HepG2 (cell line): ENCODE data around the gene RDH16. TPM values are rescaled to one million over a fixed set of nuclear protein-coding genes. Genes with fewer than 3 reads are reported as not detected.
"Not testable (repeated sequence)": the region's sequence is repeated elsewhere in the genome, so short reads cannot be mapped to it uniquely, and the experiment has no call there.

ENCODE experiments used
- ATAC-seq: fragments of 200-7000 bp; cut with Tn5 transposase; 3 replicates; pipeline ENCODE4 v1.9.1; 2020; ENCODE audit warnings: mild to moderate bottlenecking, moderate library complexity
- BruUV-seq: library from RNA; stranded (reverse); fragments of 400-500 nt; replicated peaks from 2 replicates; lab custom pipeline; 2021; lab: Mats Ljungman, UMichigan
- CTCF ChIA-PET: fragments of 300-600 bp; formaldehyde crosslinking; extraction: SDS; loops from one replicate; lab custom pipeline; 2021; ENCODE audit warnings: low total read pairs, inconsistent platforms, low intra/inter-chr PET ratio; lab: Yijun Ruan, JAX
- POLR2A ChIA-PET: fragments of 350-600 bp; sonication (Branson Sonifier 250); formaldehyde crosslinking; loops from one replicate; lab custom pipeline; 2020; ENCODE audit warnings: antibody characterized with exemption, inconsistent platforms; lab: Yijun Ruan, JAX
- DNase-seq: peaks from one replicate; pipeline ENCODE4 v3.0.0-alpha.2; 2015; ENCODE audit warnings: low spot score
- FAIRE-seq: peaks from 3 replicates; lab custom pipeline; 2011; peaks lifted over from hg19 to GRCh38; lab: Jason Lieb, UNC
- H2AFZ ChIP-seq: one replicate; pipeline ENCODE4 v1.6.1; 2011; ENCODE audit warnings: low read length, inconsistent platforms
- H3K27ac ChIP-seq: fragments of 300-600 bp; 3 replicates; pipeline ENCODE4 v1.8.0; 2011; ENCODE audit warnings: mixed run types, mild to moderate bottlenecking, mixed read lengths, low read length, inconsistent platforms; ENCODE audit not compliant: insufficient read depth; ENCODE audit errors: extremely low read length
- H3K27me3 ChIP-seq, 2 experiments: fragments of 200-600 bp in 1 of 2; 2 replicates in 1 of 2; 3 replicates in 1 of 2; pipeline versions ENCODE4 v1.6.0 to v1.8.0; 2011; ENCODE audit warnings: low read length in 2 of 2, mild to moderate bottlenecking in 2 of 2, moderate library complexity in 2 of 2, inconsistent platforms in 1 of 2; ENCODE audit not compliant: insufficient read depth in 2 of 2, control insufficient read depth in 1 of 2
- H3K36me3 ChIP-seq, 2 experiments: fragments of 200-600 bp in 1 of 2; replicated peaks in 1 of 2; 2 replicates in 1 of 2; 3 replicates in 1 of 2; pipeline versions ENCODE4 v1.5.1 to v1.8.0; 2011; ENCODE audit warnings: low read length in 2 of 2, inconsistent platforms in 1 of 2; ENCODE audit not compliant: insufficient read depth in 2 of 2, control insufficient read depth in 1 of 2
- H3K4me1 ChIP-seq: 2 replicates; pipeline ENCODE4 v1.5.1; 2012; ENCODE audit warnings: low read length, inconsistent platforms; ENCODE audit not compliant: insufficient read depth
- H3K4me2 ChIP-seq: 2 replicates; pipeline ENCODE4 v1.6.0; 2011; ENCODE audit warnings: low read depth, low read length, inconsistent platforms
- H3K4me3 ChIP-seq, 3 experiments: fragments of 200-600 bp in 1 of 3; sonication (generic), shearing (Covaris generic) in 1 of 3; replicated peaks in 1 of 3; 2 replicates each; pipeline ENCODE4 v1.5.1; 2011 to 2016; ENCODE audit warnings: low read length in 3 of 3, inconsistent platforms in 2 of 3, low read depth in 2 of 3, mild to moderate bottlenecking in 2 of 3, control low read depth in 1 of 3, mixed read lengths in 1 of 3; ENCODE audit not compliant: insufficient read depth in 1 of 3
- H3K79me2 ChIP-seq: one replicate; pipeline ENCODE4 v1.6.1; 2011; ENCODE audit warnings: low read length, inconsistent platforms; ENCODE audit not compliant: insufficient read depth
- H3K9ac ChIP-seq: 2 replicates; pipeline ENCODE4 v1.6.0; 2011; ENCODE audit warnings: mild to moderate bottlenecking, low read depth, low read length, inconsistent platforms; ENCODE audit not compliant: insufficient read depth
- H3K9me3 ChIP-seq: 2 replicates; pipeline ENCODE4 v1.5.1; 2012; ENCODE audit warnings: mild to moderate bottlenecking, low read length
- H4K20me1 ChIP-seq: 2 replicates; pipeline ENCODE4 v1.6.0; 2011; ENCODE audit warnings: inconsistent platforms, mild to moderate bottlenecking, low read length, moderate library complexity; ENCODE audit not compliant: insufficient read depth
- ARID5B ChIP-seq: IDR thresholded peaks from 2 replicates; pipeline ENCODE4 v1.4.0; 2020; ENCODE audit warnings: mild to moderate bottlenecking, missing genetic modification reagents
- GATAD2A ChIP-seq: IDR thresholded peaks from 2 replicates; pipeline ENCODE4 v1.6.1; 2016
- NFATC3 ChIP-seq: sonication (generic); formaldehyde crosslinking; IDR thresholded peaks from 2 replicates; pipeline ENCODE4 v1.5.1; 2020; ENCODE audit warnings: mild to moderate bottlenecking, missing genetic modification reagents
- ZSCAN25 ChIP-seq: sonication (generic); formaldehyde crosslinking; IDR thresholded peaks from 2 replicates; pipeline ENCODE4 v1.8.0; 2022; ENCODE audit warnings: mild to moderate bottlenecking, missing genetic modification reagents
- WGBS: methylation state at CpG from one replicate; pipeline ENCODE4 v1.1.6; 2017; ENCODE audit warnings: low lambda C conversion rate; 5-methylcytosine and 5-hydroxymethylcytosine counted together
- in situ Hi-C: cut with HindIII; loops from 2 replicates; pipeline ENCODE4 v1.10.0; 2017; ENCODE audit warnings: low pct_unique_long_range_greater_than_20kb; ENCODE audit not compliant: extremely low pct_ligation_motif_present
- intact Hi-C: fragments of 100-400 bp; cut with micrococcal nuclease; formaldehyde crosslinking; loops from one replicate; pipeline ENCODE4 v1.10.0; 2022; ENCODE audit not compliant: unreplicated experiment
- polyA plus RNA-seq, 8 experiments: library from polyadenylated mRNA; depleted of rRNA in 3 of 8; stranded (reverse) in 7 of 8; unstranded in 1 of 8; fragments of >200 nt; fragmentation: Illumina TruSeq in 4 of 8; extraction: Trizol in 4 of 8; gene quantifications; 2 replicates each; pipeline versions ENCODE4 v1.2.1 to v1.2.3, GENCODE V29; 2011 to 2016; ENCODE audit warnings: low read depth in 4 of 8, missing spikeins in 1 of 8, mixed read lengths in 1 of 8; ENCODE audit not compliant: insufficient read depth in 1 of 8
- total RNA-seq, 5 experiments: library from RNA; depleted of rRNA; stranded (reverse); fragments of >200 nt; fragmentation: Illumina TruSeq; extraction: Trizol; gene quantifications; 2 replicates each; pipeline ENCODE4 v1.2.3, GENCODE V29; 2016; ENCODE audit warnings: low read depth in 1 of 5

The RDH16 gene
- total and polyA plus RNA-seq, 2 of the 13 experiments (the other 11 are each of a cell fraction or from before 2014, with no cell fraction given) = 0.05 to 0.13 TPM

GRCh38 chr12:56921346-56921745 is 36.1 kb downstream of the RDH16 start:
- WGBS = 0% methylated on average over 1 of the region's 1 CpG
- no peak for FAIRE-seq
- no peaks in the 10 kb centered on the region for H3K9me3 ChIP-seq
- H3K79me2 ChIP-seq = no peaks in the 10 kb centered on the region
- no peak overlapping the region for H3K9ac ChIP-seq
- no peak overlapping the region for H3K4me3 ChIP-seq
- H3K27ac ChIP-seq = no peak overlapping the region
- H3K36me3 ChIP-seq = no peaks in the 10 kb centered on the region
- TF ChIP-seq GATAD2A (CRISPR knock-in tag) (no peak), ARID5B (CRISPR knock-in tag) (no peak), ZSCAN25 (CRISPR knock-in tag) (no peak), NFATC3 (CRISPR knock-in tag) (no peak)
- TF ChIP-seq, all 625 proteins: peak for 0
- no TSS peak for BruUV-seq
- DNase-seq (no peak), ATAC-seq (no peak)
- intact Hi-C loops (no loop called here), in situ Hi-C loops (no loop called here)
- no peak overlapping the region for H3K4me2 ChIP-seq
- H3K27me3 ChIP-seq = no peaks in the 10 kb centered on the region; a peak in 2 of 5 replicates
- no peaks in the 10 kb centered on the region for H3K4me1 ChIP-seq
- CTCF ChIA-PET = no interaction called here
- no peak overlapping the region for H2AFZ ChIP-seq
- POLR2A ChIA-PET = no interaction called here
- H4K20me1 ChIP-seq = no peaks in the 10 kb centered on the region

GRCh38 chr12:56918139-56918538 is 39.3 kb downstream of the RDH16 start:
- CTCF ChIA-PET, H3K9ac ChIP-seq, intact Hi-C loops, H4K20me1 ChIP-seq, H3K4me2 ChIP-seq, H2AFZ ChIP-seq, H3K27me3 ChIP-seq, H3K79me2 ChIP-seq, DNase-seq, BruUV-seq, POLR2A ChIA-PET, ATAC-seq, H3K4me3 ChIP-seq, H3K27ac ChIP-seq, FAIRE-seq, H3K36me3 ChIP-seq, H3K9me3 ChIP-seq, in situ Hi-C loops: not testable (repeated sequence)
- whole genome bisulfite sequencing = 65% methylated on average over 3 of the region's 3 CpGs
- H3K4me1 ChIP-seq = peaks cover 14% of the 10 kb centered on the region
